Measurements from ENCODE around the gene VRK2. TPM values are rescaled to one million over a fixed set of nuclear protein-coding genes. Genes with fewer than 3 reads are reported as not detected.

Gene VRK2
- total RNA-seq, 1 donor = 29.4 TPM

GRCh38 chr2:58027029-58027428, 19.6 kb upstream of the VRK2 start:
- TF ChIP-seq CTCF (IDR thresholded peaks at IDR 0.05; ENCODE audit: insufficient read depth, low read depth, low read length) = no peak
- H3K4me3 ChIP-seq (ENCODE audit: low read depth, low read length) = no peak overlapping the region
- DNase-seq (ENCODE audit: low read depth) = no peak

- no peak for DNase-seq (ENCODE audit: low read depth)
- H3K4me3 ChIP-seq (ENCODE audit: low read depth, low read length) = no peak overlapping the region
- no peak for TF ChIP-seq CTCF (IDR thresholded peaks at IDR 0.05; ENCODE audit: insufficient read depth, low read depth, low read length)
Measured at GRCh38 chr2:58030771-58031170, 15.8 kb upstream of the VRK2 start.

GRCh38 chr2:58032016-58032763, 14.4 kb upstream of the VRK2 start:
- no peak for TF ChIP-seq CTCF (IDR thresholded peaks at IDR 0.05; ENCODE audit: insufficient read depth, low read depth, low read length)
- H3K4me3 ChIP-seq (ENCODE audit: low read depth, low read length) = no peak overlapping the region
- no peak for DNase-seq (ENCODE audit: low read depth)

- DNase-seq (ENCODE audit: low read depth) = no peak
- TF ChIP-seq CTCF (IDR thresholded peaks at IDR 0.05; ENCODE audit: insufficient read depth, low read depth, low read length) = no peak
- no peak overlapping the region for H3K4me3 ChIP-seq (ENCODE audit: low read depth, low read length)
Measured at GRCh38 chr2:58032764-58033080, 13.9 kb upstream of the VRK2 start.

- H3K4me3 ChIP-seq (ENCODE audit: low read depth, low read length) = no peak overlapping the region
- TF ChIP-seq CTCF (IDR thresholded peaks at IDR 0.05; ENCODE audit: insufficient read depth, low read depth, low read length) = no peak
- DNase-seq (ENCODE audit: low read depth) = no peak
Measured at GRCh38 chr2:58033530-58033929, 13.1 kb upstream of the VRK2 start.

GRCh38 chr2:58035352-58035751, 11.3 kb upstream of the VRK2 start:
- no peak for DNase-seq (ENCODE audit: low read depth)
- H3K4me3 ChIP-seq (ENCODE audit: low read depth, low read length) = no peak overlapping the region
- TF ChIP-seq CTCF (IDR thresholded peaks at IDR 0.05; ENCODE audit: insufficient read depth, low read depth, low read length) = no peak

- no peak for TF ChIP-seq CTCF (IDR thresholded peaks at IDR 0.05; ENCODE audit: insufficient read depth, low read depth, low read length)
- no peak overlapping the region for H3K4me3 ChIP-seq (ENCODE audit: low read depth, low read length)
- DNase-seq (ENCODE audit: low read depth) = peak; percentile 36
Measured at GRCh38 chr2:58039170-58039611, 7.4 kb upstream of the VRK2 start.

All from fibroblast of villous mesenchyme (primary cell).